NCI-H2196 treated with DMSO at 0.1 percent for 48 hours (cell line): ENCODE data around the gene CCM2.
"Not testable (repeated sequence)": the region's sequence is repeated elsewhere in the genome, so short reads cannot be mapped to it uniquely, and the experiment has no call there.

Source experiments
- DNase-seq: peaks from one replicate; lab custom pipeline; 2025; ENCODE audit not compliant: unreplicated experiment; lab: John Stamatoyannopoulos, UW

CCM2 gene

DNA sequence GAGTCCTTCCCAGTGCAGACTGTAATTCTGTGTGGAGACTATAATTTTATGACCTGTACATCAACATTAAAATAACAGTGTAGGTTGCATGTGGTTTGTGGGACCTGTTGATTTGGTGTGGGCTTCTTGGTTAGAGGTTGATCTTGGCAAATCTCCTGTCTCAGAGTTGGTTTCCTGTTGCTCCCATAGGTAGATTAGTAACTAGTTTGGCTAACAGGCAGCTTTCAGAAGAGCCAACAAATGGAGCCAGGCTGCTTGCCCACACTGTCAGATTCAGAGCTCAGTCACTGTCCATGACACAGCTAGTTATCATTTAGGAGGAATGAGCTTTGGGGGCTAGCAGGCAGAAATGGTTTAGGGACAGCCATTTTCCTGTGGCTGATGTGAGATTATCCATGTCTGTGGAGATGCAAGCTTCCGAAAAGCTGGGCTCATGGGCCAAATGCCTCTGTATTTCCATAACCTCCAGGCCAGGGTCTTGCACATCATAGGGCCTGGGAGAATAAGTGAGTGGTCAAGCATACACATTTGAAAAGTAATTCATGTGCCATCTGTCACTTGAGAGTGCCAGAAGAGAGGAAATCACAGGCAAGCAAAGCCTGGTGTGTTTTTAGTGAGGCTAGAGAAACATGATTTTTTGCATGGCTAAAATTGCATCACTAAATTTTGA is 33.4 kb downstream of the CCM2 start:
- DNase-seq = no peak

DNA sequence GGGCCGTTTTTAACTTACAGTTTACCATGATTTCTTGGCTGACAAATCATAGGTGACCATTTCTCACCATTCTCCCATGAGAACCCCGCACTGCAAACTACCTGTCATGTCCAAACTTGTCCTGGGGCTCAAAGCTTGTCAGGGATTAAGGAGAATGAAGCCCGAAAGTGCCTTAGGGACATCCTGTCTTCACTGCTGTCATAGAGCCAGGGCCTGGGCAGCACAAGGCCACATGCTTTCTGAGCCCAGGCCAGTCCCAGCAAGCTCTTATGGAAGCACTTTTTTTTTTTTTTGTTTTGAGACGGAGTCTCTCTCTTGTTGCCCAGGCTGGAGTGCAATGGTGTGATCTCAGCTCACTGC is 33.9 kb downstream of the CCM2 start:
- DNase-seq = no peak

DNA sequence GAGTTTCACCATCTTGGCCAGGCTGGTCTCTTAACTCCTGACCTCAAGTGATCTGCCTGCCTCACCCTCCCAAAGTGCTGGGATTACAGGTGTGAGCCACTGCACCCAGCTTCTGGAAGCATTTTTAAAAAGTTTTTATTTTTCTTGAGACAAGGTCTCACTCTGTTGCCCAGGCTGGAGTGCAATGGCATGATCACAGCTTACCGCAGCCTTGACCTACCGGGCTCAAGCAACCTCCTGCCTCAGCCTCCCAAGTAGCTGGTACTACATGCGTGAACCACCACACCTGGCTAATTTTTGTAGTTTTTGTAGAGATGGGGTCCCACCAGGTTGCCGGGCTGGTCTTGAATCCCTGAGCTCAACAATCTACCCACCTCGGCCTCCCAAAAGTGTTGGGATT is 34.7 kb downstream of the CCM2 start:
- not testable (repeated sequence) for DNase-seq

DNA sequence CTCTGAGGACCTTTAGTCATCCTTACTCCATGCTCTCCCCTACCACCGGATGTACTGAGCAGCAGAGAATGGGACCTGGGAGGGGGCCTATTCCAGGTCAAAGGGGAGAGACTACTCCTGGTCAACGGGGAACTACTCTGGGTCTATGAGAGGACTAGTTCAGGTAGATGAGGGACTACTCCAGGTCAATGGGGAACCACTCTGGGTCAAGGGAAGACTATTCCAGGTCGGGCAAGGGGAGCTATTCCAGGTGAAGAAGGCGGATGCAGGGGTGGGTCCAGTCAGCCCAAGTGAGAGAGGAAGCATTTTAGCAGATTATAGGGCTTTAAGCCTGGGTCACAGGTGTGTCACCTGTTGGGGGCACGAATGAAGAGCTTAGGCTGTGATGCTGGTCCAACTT is 35.4 kb downstream of the CCM2 start:
- DNase-seq = no peak

DNA sequence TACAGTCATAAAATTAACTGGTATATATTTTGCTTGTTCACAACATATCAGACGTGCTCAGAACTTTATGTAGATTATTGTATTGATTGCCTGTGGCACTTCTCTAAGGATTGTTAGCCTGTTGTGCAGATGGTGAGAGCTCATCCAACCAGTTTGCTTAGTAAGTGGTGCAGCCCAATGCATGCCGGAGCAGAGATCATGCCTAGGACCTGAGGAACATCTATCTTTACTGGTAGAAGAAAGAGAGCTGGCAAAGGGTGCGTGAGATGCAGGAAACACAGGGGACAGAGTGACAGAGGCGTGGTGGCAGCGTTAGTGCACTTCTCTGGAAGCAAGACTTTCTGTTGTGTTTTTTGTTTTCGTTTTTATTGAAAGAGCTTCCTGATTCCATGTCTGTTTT is 35.9 kb downstream of the CCM2 start:
- DNase-seq = no peak

DNA sequence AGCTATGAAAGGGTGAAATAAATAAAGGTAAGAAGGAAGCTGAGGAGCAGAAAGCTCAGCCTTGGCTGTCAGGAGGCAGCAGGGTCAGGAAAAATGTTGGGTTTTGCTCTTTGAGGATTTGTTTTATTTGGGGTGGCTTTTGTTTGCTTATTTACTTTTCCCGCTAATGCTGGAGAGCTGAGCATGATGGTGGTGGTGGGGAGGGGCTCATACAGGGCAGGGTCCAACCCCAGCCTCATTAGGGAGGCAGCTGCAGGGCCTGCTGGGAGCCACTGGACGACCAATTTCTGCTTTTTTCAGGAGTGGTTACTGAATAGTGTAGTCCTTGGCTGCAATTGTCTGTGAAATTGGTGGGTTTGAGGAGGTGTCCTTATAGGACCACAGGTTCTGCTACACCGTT is 36.3 kb downstream of the CCM2 start:
- no peak for DNase-seq

DNA sequence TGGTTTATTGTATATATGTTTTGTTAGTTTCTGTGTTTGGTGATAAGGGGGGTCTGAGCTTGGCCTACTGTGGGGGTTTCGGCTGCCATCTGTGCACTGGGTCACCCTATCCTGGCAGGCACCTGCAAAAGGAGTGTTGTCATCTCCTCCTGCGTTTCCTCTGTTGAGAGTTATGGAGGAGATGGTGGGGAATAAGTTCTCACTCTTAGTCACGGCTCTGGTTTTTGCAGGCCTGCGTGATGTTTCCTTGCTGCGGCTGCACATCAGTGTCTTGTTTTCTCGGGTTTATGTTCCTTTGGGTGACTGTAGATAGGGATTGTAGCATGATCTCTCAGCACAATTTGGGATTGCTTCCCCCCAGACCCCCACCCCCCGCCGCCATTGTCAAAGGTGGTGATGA is 36.8 kb downstream of the CCM2 start:
- no peak for DNase-seq

DNA sequence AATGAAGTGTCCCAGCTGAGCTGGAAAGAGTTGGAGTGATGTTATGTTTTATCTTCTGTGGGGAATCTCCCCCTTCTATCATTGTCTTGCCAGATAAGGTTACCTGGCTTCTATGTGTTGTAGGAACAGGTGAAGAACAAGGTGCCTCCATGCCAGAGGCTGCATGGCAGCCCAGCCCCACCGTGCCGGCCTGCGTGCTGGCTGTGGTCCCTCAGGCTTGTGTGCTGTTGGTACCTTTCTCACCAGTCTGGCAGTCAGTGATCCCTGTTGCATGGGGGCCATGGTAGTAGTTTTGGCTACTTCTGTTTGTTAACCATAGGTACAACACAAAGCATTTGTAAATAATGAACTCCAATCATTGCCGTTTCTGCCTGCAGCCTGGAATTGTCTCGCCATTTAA is 37.9 kb downstream of the CCM2 start:
- DNase-seq = no peak

DNA sequence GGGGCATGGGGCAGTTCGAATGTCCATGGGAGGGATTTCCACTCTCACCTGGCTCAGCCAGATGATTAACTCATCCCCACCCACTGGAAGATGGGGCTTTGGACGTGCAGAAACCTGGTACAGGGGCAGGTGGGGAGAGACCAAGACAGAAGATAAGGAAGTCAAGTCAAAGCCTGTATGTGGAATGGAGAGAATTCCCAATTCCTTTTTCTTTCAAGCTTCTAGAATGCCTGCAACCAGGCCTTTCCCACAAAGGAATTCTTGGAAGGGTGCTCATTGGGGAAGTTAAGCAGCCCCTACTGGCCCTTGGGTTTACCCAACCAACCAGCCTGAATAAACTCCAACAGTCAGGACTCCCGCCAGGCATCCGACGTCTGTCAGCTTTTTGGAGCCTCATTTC is 39.1 kb downstream of the CCM2 start:
- DNase-seq = no peak

DNA sequence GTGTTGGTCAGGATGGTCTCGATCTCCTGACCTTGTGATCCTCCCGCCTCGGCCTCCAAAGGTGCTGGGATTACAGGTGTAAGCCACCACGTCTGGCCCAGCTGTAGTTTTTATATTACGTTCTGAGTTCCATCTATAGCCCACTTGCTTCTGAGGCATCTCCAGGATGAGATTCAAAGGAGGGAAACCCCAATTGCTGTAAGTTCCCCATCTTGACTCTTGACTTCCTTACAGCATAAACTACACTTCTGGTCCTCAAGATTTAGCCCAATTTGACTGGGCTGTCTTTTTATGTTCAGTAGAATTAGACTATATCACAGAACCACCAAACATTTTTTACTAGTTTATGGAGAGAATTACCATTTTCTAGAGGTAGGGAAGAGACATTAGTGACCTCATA is 44.3 kb downstream of the CCM2 start:
- no peak for DNase-seq

DNA sequence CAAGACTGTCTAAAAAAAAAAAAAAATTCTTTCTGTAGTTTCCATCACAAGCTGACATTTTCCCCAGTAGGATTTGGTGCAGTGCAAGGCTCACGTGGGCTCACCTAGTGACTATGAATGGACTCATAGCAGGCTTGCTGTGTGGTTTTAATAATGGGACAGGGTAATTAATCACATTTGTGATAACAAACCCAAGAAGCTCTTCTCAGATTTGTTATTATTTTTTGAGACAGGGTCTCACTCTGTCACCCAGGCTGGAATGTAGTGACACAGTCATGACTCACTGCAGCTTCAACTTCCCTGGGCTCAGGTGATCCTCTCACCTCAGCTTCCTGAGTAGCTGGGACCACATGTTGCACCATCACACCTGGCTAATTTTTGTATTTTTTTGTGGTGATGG is 48.7 kb downstream of the CCM2 start:
- DNase-seq = no peak

DNA sequence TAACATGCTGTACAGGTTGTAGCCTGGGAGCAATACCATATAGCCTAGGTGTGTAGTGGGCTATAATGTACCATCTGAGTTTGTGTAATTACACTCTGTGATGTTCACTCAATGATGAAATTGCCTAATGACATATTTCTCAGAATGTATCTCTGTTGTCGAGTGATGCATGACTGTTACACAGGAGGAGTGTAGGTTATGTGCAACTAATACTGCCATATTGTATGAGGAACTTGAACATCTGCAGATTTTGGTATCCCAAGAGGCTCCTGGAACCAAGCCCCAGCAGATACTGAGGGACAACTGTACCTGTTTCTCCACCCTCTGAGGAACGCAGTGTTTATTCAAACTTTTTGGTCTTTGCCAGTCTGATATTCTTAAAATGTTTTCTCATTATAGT is 50.2 kb downstream of the CCM2 start:
- no peak for DNase-seq

DNA sequence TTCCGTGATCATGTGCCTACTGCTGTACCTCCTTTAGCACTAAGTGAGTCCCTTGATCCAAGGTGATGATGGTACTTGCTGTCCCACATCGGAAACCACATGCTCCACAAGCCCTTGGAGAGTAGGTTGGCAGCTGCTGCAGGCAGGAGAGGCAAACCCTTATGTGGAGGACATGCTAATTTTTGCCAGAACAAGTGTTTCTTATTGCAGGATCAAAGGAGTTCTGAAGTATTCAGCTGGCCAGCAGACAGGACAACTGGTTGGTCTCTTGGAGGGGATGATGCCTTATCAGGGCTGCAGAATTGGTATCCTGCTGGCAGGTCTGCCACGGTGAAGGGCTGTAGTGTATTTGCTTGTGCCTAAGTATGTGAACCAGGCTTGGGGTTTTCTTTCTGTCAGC is 52.0 kb downstream of the CCM2 start:
- DNase-seq = no peak

DNA sequence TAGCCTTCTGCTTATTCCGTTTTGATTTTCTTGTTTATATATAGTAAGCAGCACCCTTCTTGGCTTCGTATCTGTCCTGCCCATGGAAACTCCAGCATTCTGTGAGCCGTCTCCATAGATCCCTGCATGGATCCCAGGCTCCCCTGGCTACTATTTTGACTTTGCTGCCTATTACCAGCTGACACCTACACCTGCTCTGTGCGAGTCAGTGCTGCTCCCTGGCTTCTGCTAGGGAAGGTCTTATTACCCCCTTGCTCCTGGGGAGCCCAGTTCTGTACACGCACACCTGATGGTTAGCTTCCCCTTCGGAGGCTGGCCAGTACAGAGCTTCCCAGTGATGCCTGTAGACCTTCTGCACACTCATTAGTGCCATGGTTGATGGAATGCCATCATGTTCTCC is 53.4 kb downstream of the CCM2 start:
- DNase-seq = no peak

DNA sequence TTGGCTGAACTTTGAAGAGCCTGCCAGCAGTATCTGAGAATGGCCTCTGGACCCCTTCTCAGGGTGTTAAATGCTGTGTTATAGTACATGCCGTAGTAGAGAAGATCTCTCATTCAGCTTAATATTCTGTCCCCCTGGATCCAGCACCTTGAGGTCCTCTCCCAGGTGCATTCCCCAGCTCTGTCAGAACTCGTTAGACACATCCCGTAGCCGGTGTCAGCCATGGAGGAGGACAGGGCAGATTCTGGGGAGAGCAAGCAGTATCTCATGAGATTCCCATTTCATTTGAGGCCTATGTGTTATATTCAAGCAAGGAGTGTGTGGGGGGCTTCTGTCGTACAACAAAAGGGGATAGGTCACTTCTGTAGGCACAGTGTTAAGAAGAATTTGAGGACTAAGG is 53.9 kb downstream of the CCM2 start:
- DNase-seq = no peak

DNA sequence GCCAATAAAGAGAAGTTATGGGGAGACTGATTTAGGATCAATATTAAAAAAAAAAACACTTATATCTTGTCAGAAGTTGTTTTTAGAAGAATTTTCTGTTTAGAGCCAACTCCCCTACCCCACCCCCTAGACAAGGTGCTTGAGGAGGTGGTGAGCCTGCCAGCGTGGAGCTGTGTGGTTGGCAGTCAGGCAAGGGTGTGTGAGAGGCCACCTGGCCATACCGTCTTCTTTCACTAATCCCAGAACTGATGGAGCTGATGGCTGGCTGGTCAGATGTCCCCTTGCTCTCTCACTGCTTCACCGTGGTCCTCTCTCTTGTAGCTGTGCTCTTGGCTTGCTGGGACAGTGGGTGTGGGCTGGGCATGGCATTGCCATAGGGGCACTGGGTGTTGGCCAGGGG is 54.4 kb downstream of the CCM2 start:
- no peak for DNase-seq

DNA sequence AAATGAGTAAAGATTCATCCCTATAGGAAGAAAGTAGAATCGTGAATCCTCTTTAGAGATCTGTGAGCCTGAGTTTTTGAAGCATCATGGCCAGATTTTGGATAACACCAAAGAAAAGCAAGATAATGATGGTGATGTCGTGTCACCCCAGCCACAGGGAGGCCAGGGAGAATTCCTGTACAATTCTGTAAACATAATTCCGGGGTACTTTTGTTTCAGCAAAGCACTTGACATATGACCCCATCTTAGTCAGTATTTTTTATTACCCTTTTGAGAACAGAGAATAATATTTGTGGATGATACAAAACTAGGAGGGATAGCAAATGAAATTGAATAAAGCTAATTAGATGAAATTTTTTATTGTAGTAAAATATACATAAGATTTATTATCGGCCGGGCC is 55.0 kb downstream of the CCM2 start:
- DNase-seq = no peak

DNA sequence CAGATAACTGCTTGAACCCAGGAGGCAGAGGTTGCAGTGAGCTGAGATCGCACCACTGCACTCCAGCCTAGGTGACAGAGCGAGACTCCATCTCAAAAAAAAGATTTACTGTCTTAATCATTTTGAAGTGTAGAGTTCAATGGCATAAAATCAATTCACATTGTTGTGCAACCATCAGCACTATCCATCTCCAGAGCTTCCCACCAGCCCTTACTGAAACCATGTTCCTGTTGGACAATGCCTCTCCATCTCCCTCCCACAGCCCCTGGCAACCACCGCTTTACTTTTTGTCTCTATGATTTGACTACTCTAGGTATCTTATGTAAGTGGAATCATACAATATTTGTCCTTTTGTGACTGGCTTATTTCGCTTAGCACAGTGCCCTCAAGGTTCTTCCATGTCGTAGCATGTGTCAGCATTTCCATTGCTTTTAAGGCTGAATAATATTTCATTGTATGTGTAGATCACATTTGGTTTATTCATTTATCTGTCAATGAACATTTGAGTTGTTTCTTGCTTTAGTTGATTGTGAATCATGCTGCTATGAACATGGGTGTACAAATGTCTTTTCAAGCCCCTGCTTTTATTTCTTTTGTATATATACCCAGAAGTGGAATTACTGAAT is 55.7 kb downstream of the CCM2 start:
- DNase-seq = no peak

DNA sequence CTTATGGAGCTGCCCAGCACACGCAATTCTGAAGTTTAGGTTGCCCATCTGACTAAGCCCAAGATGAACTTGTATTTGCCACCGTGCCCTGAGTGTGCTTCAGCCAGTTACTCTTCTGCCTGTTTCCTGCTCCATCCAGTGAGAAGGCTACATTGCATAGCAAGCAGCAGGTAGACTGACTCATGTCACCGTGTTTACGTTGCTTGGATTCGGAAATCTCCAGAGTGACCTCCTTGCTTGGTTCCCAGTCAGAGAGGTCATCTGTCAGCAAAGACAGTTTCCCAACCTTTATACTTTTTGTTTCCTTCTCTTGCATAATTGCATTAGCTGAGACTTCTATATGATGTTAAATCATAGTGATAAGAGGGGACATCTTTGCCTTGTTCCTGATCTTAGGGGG is 57.9 kb downstream of the CCM2 start:
- DNase-seq = no peak

DNA sequence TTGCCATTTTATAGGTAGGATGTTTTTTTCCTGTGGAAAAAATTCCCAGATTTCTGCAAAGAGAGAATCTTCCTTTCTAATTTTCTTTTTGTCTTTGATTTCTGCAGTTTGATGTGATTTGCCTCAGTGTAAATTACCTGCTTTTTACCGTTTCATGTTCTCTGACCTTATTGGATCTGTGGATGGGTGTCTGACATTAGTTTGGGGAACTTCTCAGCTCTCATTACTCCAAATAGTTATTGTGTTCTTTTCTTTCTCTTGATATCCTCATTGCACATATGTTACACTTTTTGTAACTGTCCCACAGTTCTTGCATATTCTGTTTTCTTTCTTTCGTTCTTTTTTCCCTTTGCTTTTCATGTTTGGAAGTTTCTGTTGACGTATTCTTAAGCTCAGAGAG is 60.3 kb downstream of the CCM2 start:
- no peak for DNase-seq

DNA sequence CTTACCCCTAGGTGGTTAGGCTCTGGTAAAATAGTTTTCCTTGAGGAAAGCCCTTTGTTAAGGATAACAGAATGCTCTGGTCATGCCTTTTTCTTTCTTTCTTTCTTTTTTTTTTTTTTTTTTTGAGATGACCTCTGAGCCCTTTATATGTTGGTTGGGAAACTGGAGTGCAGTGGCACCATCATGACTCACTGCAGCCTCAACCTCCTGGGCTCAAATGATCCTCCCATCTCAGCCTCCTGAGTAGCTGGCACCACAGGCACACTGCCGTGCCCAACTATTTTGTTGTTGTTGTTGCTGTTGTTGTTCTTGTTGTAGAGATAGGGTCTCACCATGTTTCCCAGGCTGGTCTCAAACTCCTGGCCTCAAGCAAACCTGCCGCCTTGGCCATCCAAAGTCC is 61.4 kb downstream of the CCM2 start:
- DNase-seq = no peak

DNA sequence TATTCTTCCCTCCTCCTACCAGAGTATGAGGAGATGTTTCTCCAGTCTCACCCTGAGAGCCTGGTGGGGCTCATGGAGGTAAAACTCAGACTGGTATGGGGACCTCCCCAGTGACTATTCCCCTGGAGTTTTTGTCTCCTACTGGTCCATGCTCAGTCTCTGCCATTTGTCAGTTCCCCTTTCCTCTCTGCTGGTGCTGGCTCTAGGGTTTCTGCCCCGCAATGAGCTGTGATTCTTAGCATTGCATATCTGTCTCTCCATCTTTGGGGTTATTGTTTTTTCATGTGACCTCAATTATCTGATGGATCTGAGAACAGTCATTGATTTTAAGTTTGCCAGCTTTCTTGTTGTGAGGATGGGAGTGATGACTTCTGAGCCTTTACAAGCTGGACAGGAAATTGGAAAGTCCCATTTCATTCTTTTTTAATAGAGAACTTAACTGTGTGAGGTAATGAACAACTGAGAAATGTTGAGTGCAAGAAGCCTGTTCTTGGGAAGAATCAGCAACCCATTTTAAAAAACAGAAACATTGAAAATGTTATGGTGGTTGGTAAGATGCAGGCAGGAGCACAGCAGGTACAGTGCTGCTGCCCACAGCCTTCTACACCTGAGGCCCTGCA is 61.9 kb downstream of the CCM2 start:
- DNase-seq = no peak
